Activated CD8-positive, alpha-beta T cell treated with anti-CD3 and anti-CD28 coated beads for 36 hours (primary cell): Measurements from ENCODE around the gene DAPK1. TPM values are rescaled to one million over a fixed set of nuclear protein-coding genes. Genes with fewer than 3 reads are reported as not detected.
A peak's percentile ranks its signal among the peaks of the same experiment; 100 is the strongest.

Source experiments
- ATAC-seq: fragments of 200-7000 bp; cut with Tn5 transposase; one replicate; pipeline ENCODE4 v1.10.0; 2021; ENCODE audit warnings: mild to moderate bottlenecking, moderate library complexity
- CTCF ChIA-PET: fragments of 350-600 bp; sonication (Branson Sonifier 250); formaldehyde crosslinking; loops from one replicate; lab custom pipeline; 2021; ENCODE audit warnings: antibody characterized with exemption; lab: Charles Lee
- POLR2A ChIA-PET: fragments of 350-600 bp; sonication (Branson Sonifier 250); formaldehyde crosslinking; loops from one replicate; lab custom pipeline; 2021; ENCODE audit warnings: antibody characterized with exemption; lab: Charles Lee
- DNase-seq: peaks from one replicate; pipeline ENCODE4 v3.0.0-alpha.2; 2020
- H3K27ac Mint-ChIP-seq: one replicate; pipeline ENCODE4 v1.8.0; 2021; ENCODE audit warnings: mild to moderate bottlenecking, mixed read lengths
- H3K27me3 Mint-ChIP-seq: one replicate; pipeline ENCODE4 v1.8.0; 2021; ENCODE audit warnings: mixed read lengths
- H3K36me3 Mint-ChIP-seq: one replicate; pipeline ENCODE4 v1.8.0; 2021; ENCODE audit warnings: low read depth, mixed read lengths
- H3K4me1 Mint-ChIP-seq: one replicate; pipeline ENCODE4 v1.8.0; 2021; ENCODE audit warnings: low read depth, mixed read lengths
- H3K4me3 Mint-ChIP-seq: one replicate; pipeline ENCODE4 v1.8.0; 2021; ENCODE audit warnings: mild to moderate bottlenecking, moderate library complexity, mixed read lengths
- H3K9me3 Mint-ChIP-seq: one replicate; pipeline ENCODE4 v1.8.0; 2021; ENCODE audit warnings: mixed read lengths
- CTCF ChIP-seq: fragments of 200-600 bp; IDR thresholded peaks from one replicate; pipeline ENCODE4 v1.8.0; 2022; ENCODE audit warnings: antibody characterized with exemption, mild to moderate bottlenecking
- intact Hi-C: fragments of 100-400 bp; cut with micrococcal nuclease; formaldehyde crosslinking; loops from one replicate; pipeline ENCODE4 v1.10.0; 2022
- total RNA-seq, 2 experiments: library from RNA; stranded (reverse); gene quantifications; one replicate each; pipeline ENCODE4 v1.2.3, GENCODE V29; 2021

DAPK1 gene
- 1 to 10 TPM; 1.7 to 2.1 TPM for total RNA-seq

- DNase-seq (peak; percentile 16), ATAC-seq (peak; percentile 41)
- ChIA-PET POLR2A (no interaction called here), CTCF (interaction anchor here (1.5 kb wide), 1 partner anchor 12 kb away, joined by 3 read pairs; no protein-coding TSS in a partner anchor)
- peak within 1 kb of the TSS; percentile 60 for H3K4me3 Mint-ChIP-seq
- H3K27ac Mint-ChIP-seq: no peak within 1 kb of the TSS
- no peak for TF ChIP-seq CTCF
- no peaks in the 10 kb centered on the region for H3K36me3 Mint-ChIP-seq
- intact Hi-C loops: no loop called here
- H3K4me1 Mint-ChIP-seq: peaks cover 20% of the 10 kb centered on the region
- H3K27me3 Mint-ChIP-seq: peaks cover 45% of the 10 kb centered on the region
- no peaks in the 10 kb centered on the region for H3K9me3 Mint-ChIP-seq
Observed at GRCh38 chr9:87497604-87498045, at the start of gene DAPK1. TSS of gene DAPK1 (plus strand) at chr9:87497867. CDS start at chr9:87499078, 1,211 bp downstream.

- intact Hi-C loops: no loop called here
- POLR2A ChIA-PET: no interaction called here
- CTCF ChIA-PET: no interaction called here
- no peak for DNase-seq
- no peaks in the 10 kb centered on the region for H3K4me1 Mint-ChIP-seq
- H3K36me3 Mint-ChIP-seq: no peaks in the 10 kb centered on the region
- H3K27ac Mint-ChIP-seq: no peak overlapping the region
- no peak for ATAC-seq
- H3K4me3 Mint-ChIP-seq: no peak overlapping the region
- TF ChIP-seq CTCF: no peak
- H3K9me3 Mint-ChIP-seq: peaks cover 5% of the 10 kb centered on the region
- no peaks in the 10 kb centered on the region for H3K27me3 Mint-ChIP-seq
Observed at GRCh38 chr9:87451149-87451548, 46.5 kb upstream of the DAPK1 start.

- Mint-ChIP-seq H3K27ac (no peak overlapping the region), H3K9me3 (peaks cover 8% of the 10 kb centered on the region), H3K4me1 (no peaks in the 10 kb centered on the region), H3K27me3 (peaks cover 2% of the 10 kb centered on the region), H3K36me3 (no peaks in the 10 kb centered on the region), H3K4me3 (no peak overlapping the region)
- intact Hi-C loops: no loop called here
- DNase-seq (no peak), ATAC-seq (no peak)
- POLR2A ChIA-PET: no interaction called here
- CTCF ChIA-PET: no interaction called here
- no peak for TF ChIP-seq CTCF
Observed at GRCh38 chr9:87455407-87455806, 42.3 kb upstream of the DAPK1 start.

GRCh38 chr9:87461256-87461655 lies 36.4 kb upstream of the DAPK1 start:
- peaks cover 2% of the 10 kb centered on the region for H3K27me3 Mint-ChIP-seq
- H3K36me3 Mint-ChIP-seq: no peaks in the 10 kb centered on the region
- DNase-seq: no peak
- intact Hi-C loops: no loop called here
- H3K4me3 Mint-ChIP-seq: no peak overlapping the region
- H3K27ac Mint-ChIP-seq: no peak overlapping the region
- ATAC-seq: no peak
- ChIA-PET POLR2A (interaction anchor here (0.7 kb wide), 1 partner anchor 218 kb away, joined by 3 read pairs; no protein-coding TSS in a partner anchor), CTCF (no interaction called here)
- H3K9me3 Mint-ChIP-seq: peaks cover 4% of the 10 kb centered on the region
- no peak for TF ChIP-seq CTCF
- peaks cover 12% of the 10 kb centered on the region for H3K4me1 Mint-ChIP-seq

- peak; percentile 88 for ATAC-seq
- Mint-ChIP-seq H3K4me1 (peaks cover 12% of the 10 kb centered on the region), H3K9me3 (no peaks in the 10 kb centered on the region), H3K27me3 (peaks cover 2% of the 10 kb centered on the region), H3K36me3 (no peaks in the 10 kb centered on the region), H3K4me3 (no peak overlapping the region), H3K27ac (peak overlapping the region; percentile 62)
- peak; percentile 20 for DNase-seq
- ChIA-PET CTCF (no interaction called here), POLR2A (no interaction called here)
- TF ChIP-seq CTCF: no peak
- intact Hi-C loops: no loop called here
Observed at GRCh38 chr9:87464110-87464991, 33.3 kb upstream of the DAPK1 start.
